Breast epithelium (tissue), 3 donors: Measurements from ENCODE around the gene SEMA3E.

Experiments used
- POLR2A ChIP-seq: fragments of 450-650 bp; IDR thresholded peaks from one replicate; pipeline ENCODE4 v1.6.1; 2016; ENCODE audit warnings: antibody characterized with exemption, mild to moderate bottlenecking, moderate library complexity
- TF ChIP-seq, protein P1 (sequence below), 3 donors: fragments of 450-650 bp; IDR thresholded peaks; one replicate each; pipeline ENCODE4 v1.5.1; 2016 to 2017; ENCODE audit warnings: antibody characterized with exemption in 3 of 3, mild to moderate bottlenecking in 3 of 3, moderate library complexity in 3 of 3

DNA sequence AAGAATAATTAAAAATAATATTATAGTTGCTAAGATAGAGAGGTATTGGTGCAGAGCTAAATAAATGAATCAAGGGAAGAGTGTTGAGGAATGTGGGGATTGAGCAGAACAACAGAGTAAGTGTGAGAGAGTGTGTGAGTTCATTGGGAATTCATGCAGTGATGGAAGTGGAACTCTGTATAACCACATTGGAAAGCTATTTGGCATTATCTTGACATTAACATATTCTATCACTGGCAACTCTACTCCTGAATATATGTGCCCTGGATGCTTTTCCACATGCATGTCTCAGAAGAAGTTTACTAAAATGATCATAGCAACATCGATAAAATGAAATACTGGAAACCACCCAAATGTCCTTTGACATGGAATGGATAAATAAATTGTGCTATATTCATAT lies 164.1 kb downstream of the SEMA3E start:
- TF ChIP-seq, protein P1, sequence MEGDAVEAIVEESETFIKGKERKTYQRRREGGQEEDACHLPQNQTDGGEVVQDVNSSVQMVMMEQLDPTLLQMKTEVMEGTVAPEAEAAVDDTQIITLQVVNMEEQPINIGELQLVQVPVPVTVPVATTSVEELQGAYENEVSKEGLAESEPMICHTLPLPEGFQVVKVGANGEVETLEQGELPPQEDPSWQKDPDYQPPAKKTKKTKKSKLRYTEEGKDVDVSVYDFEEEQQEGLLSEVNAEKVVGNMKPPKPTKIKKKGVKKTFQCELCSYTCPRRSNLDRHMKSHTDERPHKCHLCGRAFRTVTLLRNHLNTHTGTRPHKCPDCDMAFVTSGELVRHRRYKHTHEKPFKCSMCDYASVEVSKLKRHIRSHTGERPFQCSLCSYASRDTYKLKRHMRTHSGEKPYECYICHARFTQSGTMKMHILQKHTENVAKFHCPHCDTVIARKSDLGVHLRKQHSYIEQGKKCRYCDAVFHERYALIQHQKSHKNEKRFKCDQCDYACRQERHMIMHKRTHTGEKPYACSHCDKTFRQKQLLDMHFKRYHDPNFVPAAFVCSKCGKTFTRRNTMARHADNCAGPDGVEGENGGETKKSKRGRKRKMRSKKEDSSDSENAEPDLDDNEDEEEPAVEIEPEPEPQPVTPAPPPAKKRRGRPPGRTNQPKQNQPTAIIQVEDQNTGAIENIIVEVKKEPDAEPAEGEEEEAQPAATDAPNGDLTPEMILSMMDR (IDR thresholded peaks at IDR 0.05) = no peak
- TF ChIP-seq POLR2A = no peak
